Progenitor cell of endocrine pancreas (in vitro differentiated cells): ENCODE measurements around the gene RERE. TPM values are rescaled to one million over a fixed set of nuclear protein-coding genes. Genes with fewer than 3 reads are reported as not detected.

Source experiments
- DNase-seq: peaks from one replicate; pipeline ENCODE4 v3.0.0; 2021; ENCODE audit warnings: low spot score; ENCODE audit not compliant: unreplicated experiment
- H3K27ac Mint-ChIP-seq: 2 replicates; pipeline ENCODE4 v1.8.0; 2021; ENCODE audit warnings: mild to moderate bottlenecking, moderate library complexity, mixed read lengths
- H3K27me3 Mint-ChIP-seq: 2 replicates; pipeline ENCODE4 v1.8.0; 2021; ENCODE audit warnings: mixed read lengths
- H3K36me3 Mint-ChIP-seq: 2 replicates; pipeline ENCODE4 v1.8.0; 2022; ENCODE audit warnings: mixed read lengths; ENCODE audit not compliant: insufficient read depth
- H3K4me1 Mint-ChIP-seq: 2 replicates; pipeline ENCODE4 v1.8.0; 2021; ENCODE audit warnings: low read depth, mixed read lengths
- H3K4me3 Mint-ChIP-seq: 2 replicates; pipeline ENCODE4 v1.8.0; 2021; ENCODE audit warnings: low read depth, mild to moderate bottlenecking, moderate library complexity, mixed read lengths
- H3K9me3 Mint-ChIP-seq: 2 replicates; pipeline ENCODE4 v1.8.0; 2021; ENCODE audit warnings: low read depth, mixed read lengths
- CTCF ChIP-seq: fragments of 200-600 bp; sonication (generic); IDR thresholded peaks from one replicate; pipeline ENCODE4 v1.5.0; 2021; ENCODE audit warnings: antibody characterized with exemption, mild to moderate bottlenecking; ENCODE audit not compliant: unreplicated experiment
- total RNA-seq: library from RNA; stranded (reverse); gene quantifications from 2 replicates; pipeline ENCODE4 v1.2.1, GENCODE V29; 2021

The RERE gene
- total RNA-seq, 1 donor from 2014 or later = 329 TPM

DNA sequence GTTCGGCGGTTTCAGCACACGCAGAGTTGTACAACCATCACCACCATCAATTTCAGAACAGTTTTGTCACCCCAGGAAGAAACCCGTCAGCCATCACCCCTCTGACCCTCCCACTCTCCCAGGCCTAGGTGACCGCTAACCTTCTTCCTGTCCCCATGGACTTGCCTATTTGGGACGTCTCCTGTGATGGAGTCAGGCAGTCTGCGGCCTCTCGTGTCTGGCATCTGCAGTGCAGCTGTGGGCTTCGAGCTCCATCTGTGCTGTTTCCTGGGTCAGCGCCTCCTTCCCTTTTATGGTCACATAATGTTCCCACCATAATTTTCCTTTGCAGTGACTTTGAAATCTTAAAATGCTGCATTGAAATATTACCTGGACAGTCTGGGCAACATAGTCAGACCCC is 475.1 kb downstream of the RERE start:
- no peak for DNase-seq
- TF ChIP-seq CTCF = no peak
- Mint-ChIP-seq H3K4me1 (peaks cover 2% of the 10 kb centered on the region), H3K36me3 (peaks cover 1% of the 10 kb centered on the region), H3K4me3 (no peak overlapping the region), H3K9me3 (no peaks in the 10 kb centered on the region), H3K27me3 (no peaks in the 10 kb centered on the region), H3K27ac (no peak overlapping the region)

GRCh38 chr1:8340448-8340847 is 477.0 kb downstream of the RERE start:
- Mint-ChIP-seq H3K27me3 (no peaks in the 10 kb centered on the region), H3K36me3 (peaks cover 1% of the 10 kb centered on the region)
- no peak for DNase-seq

GRCh38 chr1:8339203-8339600 is 478.2 kb downstream of the RERE start:
- Mint-ChIP-seq H3K27ac (no peak overlapping the region), H3K36me3 (peaks cover 1% of the 10 kb centered on the region), H3K9me3 (peaks cover 3% of the 10 kb centered on the region), H3K27me3 (no peaks in the 10 kb centered on the region), H3K4me1 (no peaks in the 10 kb centered on the region), H3K4me3 (no peak overlapping the region)
- no peak for DNase-seq
- TF ChIP-seq CTCF = no peak

More at GRCh38 chr1:8340448-8340847, 477.0 kb downstream of the RERE start:
- H3K4me1 Mint-ChIP-seq = no peaks in the 10 kb centered on the region
- H3K9me3 Mint-ChIP-seq = peaks cover 3% of the 10 kb centered on the region
- TF ChIP-seq CTCF = no peak
- H3K27ac Mint-ChIP-seq = no peak overlapping the region
- H3K4me3 Mint-ChIP-seq = no peak overlapping the region

GRCh38 chr1:8338526-8339202 is 478.8 kb downstream of the RERE start:
- H3K4me3 Mint-ChIP-seq = no peak overlapping the region
- H3K27ac Mint-ChIP-seq = no peak overlapping the region
- H3K27me3 Mint-ChIP-seq = no peaks in the 10 kb centered on the region
- H3K4me1 Mint-ChIP-seq = no peaks in the 10 kb centered on the region
- DNase-seq = no peak
- H3K36me3 Mint-ChIP-seq = peaks cover 1% of the 10 kb centered on the region
- peaks cover 3% of the 10 kb centered on the region for H3K9me3 Mint-ChIP-seq
- no peak for TF ChIP-seq CTCF

- H3K4me1 Mint-ChIP-seq = no peaks in the 10 kb centered on the region
- H3K36me3 Mint-ChIP-seq = peaks cover 1% of the 10 kb centered on the region
- no peak for TF ChIP-seq CTCF
- no peak overlapping the region for H3K27ac Mint-ChIP-seq
- no peaks in the 10 kb centered on the region for H3K27me3 Mint-ChIP-seq
- peaks cover 3% of the 10 kb centered on the region for H3K9me3 Mint-ChIP-seq
- no peak for DNase-seq
- H3K4me3 Mint-ChIP-seq = no peak overlapping the region
Observed at GRCh38 chr1:8337776-8338525, 479.5 kb downstream of the RERE start.
